K562 (cell line): ENCODE results near the gene NTRK3.

Experiments used
- CTCF ChIP-seq, 3 experiments: IDR thresholded peaks in 2 of 3; conservative IDR thresholded peaks in 1 of 3; 2 replicates each; pipeline ENCODE4 v1.5.1; 2011 to 2012; ENCODE audit warnings: low read length in 3 of 3, mild to moderate bottlenecking in 3 of 3, control low read depth in 2 of 3, improper control_type of control experiment in 1 of 3, inconsistent platforms in 1 of 3, low read depth in 1 of 3, mixed read lengths in 1 of 3, moderate library complexity in 1 of 3; ENCODE audit not compliant: insufficient read depth in 2 of 3
- IFI16 ChIP-seq: fragments of 250-450 bp; sonication (Bioruptor Pico); IDR thresholded peaks from 2 replicates; pipeline ENCODE4 v2.1.2; 2022; ENCODE audit warnings: mild to moderate bottlenecking, inconsistent platforms
- RAD21 ChIP-seq, 2 experiments: fragments of 250-450 bp in 1 of 2; fragments of 450-650 bp in 1 of 2; sonication (Bioruptor Pico) in 1 of 2; formaldehyde crosslinking in 1 of 2; IDR thresholded peaks in 1 of 2; conservative IDR thresholded peaks in 1 of 2; 2 replicates each; pipeline versions ENCODE4 v1.4.0 to v1.8.0; 2020 to 2022; ENCODE audit warnings: mild to moderate bottlenecking in 2 of 2, moderate library complexity in 1 of 2
- RCOR1 ChIP-seq, 2 experiments: IDR thresholded peaks; 2 replicates each; pipeline ENCODE4 v1.6.1; 2012; ENCODE audit warnings: low read depth in 2 of 2, low read length in 2 of 2, borderline replicate concordance in 1 of 2, improper control_type of control experiment in 1 of 2
- SRF ChIP-seq, 2 experiments: fragments of 250-450, 450-650 bp in 1 of 2; sonication (Bioruptor Pico) in 1 of 2; sonication (generic) in 1 of 2; formaldehyde crosslinking; IDR thresholded peaks; 2 replicates each; pipeline versions ENCODE4 v1.5.0 to v1.5.1; 2020 to 2022; ENCODE audit warnings: mild to moderate bottlenecking in 1 of 2, missing genetic modification reagents in 1 of 2
- ZNF384 ChIP-seq: IDR thresholded peaks from 2 replicates; pipeline ENCODE4 v1.6.1; 2012; ENCODE audit warnings: low read depth, low read length, improper control_type of control experiment
- ZNF785 ChIP-seq: fragments of 250-450 bp; sonication (Bioruptor Pico); IDR thresholded peaks from 2 replicates; pipeline ENCODE4 v1.4.0; 2020; ENCODE audit warnings: mild to moderate bottlenecking

GRCh38 chr15:88288206-88288605, 31.7 kb upstream of the NTRK3 start:
- no peak for TF ChIP-seq ZNF785
- TF ChIP-seq CTCF (IDR thresholded peaks at IDR 0.05 in 2 of 3, conservative IDR thresholded peaks at IDR 0.05 in 1 of 3; ENCODE audit: insufficient read depth in 2 of 3, low read depth in 1 of 3, low read length in 3 of 3), result no peak
- no peak for TF ChIP-seq RCOR1 (IDR thresholded peaks at IDR 0.05; ENCODE audit: borderline replicate concordance in 1 of 2, low read depth in 2 of 2, low read length in 2 of 2)
- TF ChIP-seq ZNF384, result no peak
- TF ChIP-seq SRF (CRISPR knock-in tag; IDR thresholded peaks at IDR 0.05), result no peak
- no peak for TF ChIP-seq RAD21 (CRISPR knock-in tag; conservative IDR thresholded peaks at IDR 0.05 in 1 of 2, IDR thresholded peaks at IDR 0.05 in 1 of 2)
- TF ChIP-seq IFI16, result no peak
